ENCODE measurements around the gene GATB. TPM values are rescaled to one million over a fixed set of nuclear protein-coding genes. Genes with fewer than 3 reads are reported as not detected.

Gene GATB
- total RNA-seq, 1 donor from 2014 or later: 18.0 TPM

DNA sequence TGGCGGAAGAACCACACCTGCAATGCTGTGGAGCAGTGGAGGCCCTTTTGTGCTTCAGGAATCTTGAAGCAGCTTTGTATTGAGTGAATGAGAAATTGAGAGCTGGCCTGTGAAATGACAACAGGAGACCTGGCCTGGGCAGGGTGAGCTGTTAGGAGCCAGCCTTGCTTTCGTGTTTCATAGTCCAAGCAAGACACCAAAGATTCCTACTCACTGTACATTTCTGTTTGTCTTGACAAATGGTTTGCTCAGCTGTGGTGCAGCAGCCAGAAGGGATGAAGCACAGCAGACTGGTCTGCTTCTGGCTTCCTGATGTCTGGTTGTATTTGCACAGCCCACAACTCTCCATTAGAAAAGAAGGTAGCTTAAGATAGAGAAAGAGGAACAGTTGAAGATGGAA lies 96.5 kb downstream of the GATB start:
- Mint-ChIP-seq H3K4me1 (ENCODE audit: unreplicated experiment) (no peaks in the 10 kb centered on the region), H3K27me3 (ENCODE audit: unreplicated experiment) (no peaks in the 10 kb centered on the region), H3K36me3 (ENCODE audit: unreplicated experiment) (no peaks in the 10 kb centered on the region), H3K9me3 (ENCODE audit: unreplicated experiment) (no peaks in the 10 kb centered on the region), H3K27ac (ENCODE audit: unreplicated experiment) (no peak overlapping the region), H3K4me3 (ENCODE audit: unreplicated experiment) (no peak overlapping the region)
- TF ChIP-seq, protein P1, sequence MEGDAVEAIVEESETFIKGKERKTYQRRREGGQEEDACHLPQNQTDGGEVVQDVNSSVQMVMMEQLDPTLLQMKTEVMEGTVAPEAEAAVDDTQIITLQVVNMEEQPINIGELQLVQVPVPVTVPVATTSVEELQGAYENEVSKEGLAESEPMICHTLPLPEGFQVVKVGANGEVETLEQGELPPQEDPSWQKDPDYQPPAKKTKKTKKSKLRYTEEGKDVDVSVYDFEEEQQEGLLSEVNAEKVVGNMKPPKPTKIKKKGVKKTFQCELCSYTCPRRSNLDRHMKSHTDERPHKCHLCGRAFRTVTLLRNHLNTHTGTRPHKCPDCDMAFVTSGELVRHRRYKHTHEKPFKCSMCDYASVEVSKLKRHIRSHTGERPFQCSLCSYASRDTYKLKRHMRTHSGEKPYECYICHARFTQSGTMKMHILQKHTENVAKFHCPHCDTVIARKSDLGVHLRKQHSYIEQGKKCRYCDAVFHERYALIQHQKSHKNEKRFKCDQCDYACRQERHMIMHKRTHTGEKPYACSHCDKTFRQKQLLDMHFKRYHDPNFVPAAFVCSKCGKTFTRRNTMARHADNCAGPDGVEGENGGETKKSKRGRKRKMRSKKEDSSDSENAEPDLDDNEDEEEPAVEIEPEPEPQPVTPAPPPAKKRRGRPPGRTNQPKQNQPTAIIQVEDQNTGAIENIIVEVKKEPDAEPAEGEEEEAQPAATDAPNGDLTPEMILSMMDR (IDR thresholded peaks at IDR 0.05): no peak
- DNase-seq (ENCODE audit: extremely low spot score, unreplicated experiment): no peak

DNA sequence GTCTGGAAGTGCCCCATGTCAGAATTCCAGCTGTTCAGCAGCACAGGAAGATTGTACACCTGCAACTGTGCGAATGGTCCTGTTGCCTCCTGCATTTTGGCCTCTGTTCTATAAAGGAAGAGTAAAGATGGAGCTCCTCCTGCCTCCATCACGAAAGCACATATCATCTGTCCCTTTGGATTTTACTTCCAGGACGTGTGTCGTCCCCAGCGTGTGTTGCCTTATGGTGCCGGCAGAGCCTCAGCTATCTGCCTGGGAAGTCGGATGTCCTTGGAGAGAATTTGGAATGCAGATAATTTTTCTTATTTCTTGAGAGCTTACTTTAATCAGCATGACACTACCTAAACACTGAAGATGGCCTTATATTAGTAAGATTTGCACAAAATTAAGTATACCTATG lies 97.7 kb downstream of the GATB start:
- Mint-ChIP-seq H3K4me1 (ENCODE audit: unreplicated experiment) (no peaks in the 10 kb centered on the region), H3K27ac (ENCODE audit: unreplicated experiment) (no peak overlapping the region), H3K27me3 (ENCODE audit: unreplicated experiment) (no peaks in the 10 kb centered on the region), H3K9me3 (ENCODE audit: unreplicated experiment) (no peaks in the 10 kb centered on the region), H3K4me3 (ENCODE audit: unreplicated experiment) (no peak overlapping the region), H3K36me3 (ENCODE audit: unreplicated experiment) (no peaks in the 10 kb centered on the region)
- no peak for DNase-seq (ENCODE audit: extremely low spot score, unreplicated experiment)
- TF ChIP-seq, protein P1 (IDR thresholded peaks at IDR 0.05): no peak

DNA sequence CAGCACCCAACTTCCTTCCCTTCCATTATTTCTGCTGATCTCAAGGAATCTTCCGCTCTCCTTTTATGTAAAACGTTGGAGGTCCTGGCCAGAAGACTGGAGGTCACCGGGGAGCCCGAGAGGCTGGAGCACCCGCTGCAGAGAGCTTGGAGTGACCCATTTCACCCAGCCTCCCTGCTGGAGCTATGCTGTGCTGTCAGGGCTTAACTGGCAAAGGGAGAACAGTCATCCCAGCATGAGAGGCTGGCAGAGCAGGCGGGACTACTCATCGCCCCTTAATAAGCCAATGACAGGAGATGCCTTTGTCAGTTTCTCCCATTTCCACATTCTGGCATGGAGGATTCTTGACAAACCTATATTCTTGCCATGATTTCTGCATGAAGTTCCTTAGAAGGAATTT lies 98.9 kb downstream of the GATB start:
- no peak overlapping the region for H3K4me3 Mint-ChIP-seq (ENCODE audit: unreplicated experiment)
- no peak for DNase-seq (ENCODE audit: extremely low spot score, unreplicated experiment)
- no peak overlapping the region for H3K27ac Mint-ChIP-seq (ENCODE audit: unreplicated experiment)
- no peaks in the 10 kb centered on the region for H3K4me1 Mint-ChIP-seq (ENCODE audit: unreplicated experiment)
- H3K27me3 Mint-ChIP-seq (ENCODE audit: unreplicated experiment): no peaks in the 10 kb centered on the region
- H3K36me3 Mint-ChIP-seq (ENCODE audit: unreplicated experiment): no peaks in the 10 kb centered on the region
- TF ChIP-seq, protein P1 (IDR thresholded peaks at IDR 0.05): no peak
- no peaks in the 10 kb centered on the region for H3K9me3 Mint-ChIP-seq (ENCODE audit: unreplicated experiment)

- Mint-ChIP-seq H3K9me3 (ENCODE audit: unreplicated experiment) (no peaks in the 10 kb centered on the region), H3K4me3 (ENCODE audit: unreplicated experiment) (no peak overlapping the region), H3K27ac (ENCODE audit: unreplicated experiment) (no peak overlapping the region), H3K36me3 (ENCODE audit: unreplicated experiment) (no peaks in the 10 kb centered on the region), H3K27me3 (ENCODE audit: unreplicated experiment) (no peaks in the 10 kb centered on the region), H3K4me1 (ENCODE audit: unreplicated experiment) (no peaks in the 10 kb centered on the region)
- DNase-seq (ENCODE audit: extremely low spot score, unreplicated experiment): no peak
- TF ChIP-seq, protein P1 (IDR thresholded peaks at IDR 0.05): no peak
Observed at GRCh38 chr4:151660676-151661075, 100.1 kb downstream of the GATB start.

DNA sequence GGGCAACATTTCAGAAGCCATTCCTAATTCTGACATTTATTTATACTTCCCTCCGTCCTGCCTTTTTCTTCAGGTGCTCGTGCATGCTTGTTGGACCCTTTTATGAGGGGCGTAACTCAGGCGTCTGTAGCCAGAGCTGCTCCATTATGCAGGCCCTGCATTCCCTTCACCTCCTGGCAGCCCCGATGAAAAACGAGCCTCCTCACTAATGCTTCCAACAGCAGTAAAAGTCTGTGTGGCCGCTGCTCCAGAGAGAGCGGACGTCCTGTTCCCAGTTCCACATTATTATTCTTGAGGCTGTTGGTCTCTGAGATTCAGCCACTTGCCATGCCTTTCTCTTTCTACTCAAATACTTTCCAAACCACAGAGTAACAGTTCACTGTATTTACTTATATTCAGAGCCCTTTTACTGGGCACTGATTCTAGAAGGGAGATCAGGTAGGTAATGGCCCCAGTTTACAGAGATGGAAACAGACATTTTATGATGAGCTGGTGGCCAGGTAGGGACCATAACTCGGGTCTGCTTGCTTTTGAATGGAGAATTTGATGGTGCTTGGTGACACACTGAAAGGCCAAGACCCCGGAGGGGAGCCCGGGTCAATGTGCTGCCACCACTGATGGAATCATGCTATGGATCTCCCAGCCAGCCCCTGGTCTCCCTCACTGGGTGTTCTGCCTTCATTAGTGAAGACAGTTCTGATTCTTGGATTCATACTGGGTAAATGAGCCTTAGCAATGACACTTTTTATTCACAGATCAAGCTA lies 101.0 kb downstream of the GATB start:
- TF ChIP-seq, protein P1 (IDR thresholded peaks at IDR 0.05): no peak
- H3K4me1 Mint-ChIP-seq (ENCODE audit: unreplicated experiment): no peaks in the 10 kb centered on the region
- no peaks in the 10 kb centered on the region for H3K9me3 Mint-ChIP-seq (ENCODE audit: unreplicated experiment)
- H3K27me3 Mint-ChIP-seq (ENCODE audit: unreplicated experiment): no peaks in the 10 kb centered on the region
- H3K4me3 Mint-ChIP-seq (ENCODE audit: unreplicated experiment): no peak overlapping the region
- no peak for DNase-seq (ENCODE audit: extremely low spot score, unreplicated experiment)
- H3K27ac Mint-ChIP-seq (ENCODE audit: unreplicated experiment): no peak overlapping the region
- H3K36me3 Mint-ChIP-seq (ENCODE audit: unreplicated experiment): no peaks in the 10 kb centered on the region
